Neural cell (in vitro differentiated cells): ENCODE results near the gene TOMM40. TPM values are rescaled to one million over a fixed set of nuclear protein-coding genes. Genes with fewer than 3 reads are reported as not detected.
"Not testable (repeated sequence)": the region's sequence is repeated elsewhere in the genome, so short reads cannot be mapped to it uniquely, and the experiment has no call there.

ENCODE experiments used
- H2AFZ ChIP-seq: fragments of 200-600, 300-800 bp; sonication (generic), shearing (Covaris generic); 2 replicates; pipeline ENCODE4 v1.6.0; 2014; ENCODE audit warnings: low read depth, mild to moderate bottlenecking, antibody characterized with exemption, low read length, moderate library complexity
- H3F3A ChIP-seq: fragments of 200-600 bp; shearing (Covaris generic); 2 replicates; pipeline ENCODE4 v1.6.1; 2016; ENCODE audit warnings: mild to moderate bottlenecking, moderate library complexity, mixed read lengths, antibody characterized with exemption, low read length; ENCODE audit not compliant: insufficient read depth, poor library complexity, severe bottlenecking
- H3K27ac ChIP-seq: fragments of 200-600, 300-800 bp; sonication (generic), shearing (Covaris generic); 2 replicates; pipeline ENCODE4 v1.5.1; 2014; ENCODE audit warnings: mild to moderate bottlenecking, low read length, moderate library complexity
- H3K27me3 ChIP-seq: fragments of 300-800, 200-600 bp; sonication (generic), shearing (Covaris generic); 2 replicates; pipeline ENCODE4 v1.6.0; 2014; ENCODE audit warnings: mild to moderate bottlenecking, low read depth, low read length, moderate library complexity; ENCODE audit not compliant: insufficient read depth
- H3K36me3 ChIP-seq: fragments of 300-800, 200-600 bp; sonication (generic), shearing (Covaris generic); 2 replicates; pipeline ENCODE4 v1.5.1; 2014; ENCODE audit warnings: mild to moderate bottlenecking, antibody characterized with exemption, low read length, moderate library complexity; ENCODE audit not compliant: insufficient read depth
- H3K4me2 ChIP-seq: fragments of 300-800, 200-600 bp; sonication (generic), shearing (Covaris generic); 2 replicates; pipeline ENCODE4 v1.6.0; 2014; ENCODE audit warnings: mild to moderate bottlenecking, low read length
- H3K4me3 ChIP-seq: fragments of 300-800, 200-600 bp; sonication (generic), shearing (Covaris generic); 2 replicates; pipeline ENCODE4 v1.5.1; 2014; ENCODE audit warnings: mild to moderate bottlenecking, low read length, moderate library complexity
- H3K79me2 ChIP-seq: fragments of 200-600 bp; shearing (Covaris generic); replicated peaks from 2 replicates; pipeline ENCODE4 v1.6.0; 2014; ENCODE audit warnings: mild to moderate bottlenecking, low read length, moderate library complexity; ENCODE audit not compliant: insufficient read depth
- H3K9ac ChIP-seq: fragments of 300-800, 200-600 bp; sonication (generic), shearing (Covaris generic); 2 replicates; pipeline ENCODE4 v1.6.1; 2016; ENCODE audit warnings: mild to moderate bottlenecking, low read length, mixed read lengths
- H3K9me2 ChIP-seq: fragments of 200-600 bp; shearing (Covaris generic); 2 replicates; pipeline ENCODE4 v1.6.1; 2016; ENCODE audit warnings: mild to moderate bottlenecking, low read length, mixed read lengths; ENCODE audit not compliant: insufficient read depth
- H3K9me3 ChIP-seq: fragments of 200-600, 300-800 bp; sonication (generic), shearing (Covaris generic); 2 replicates; pipeline ENCODE4 v1.6.1; 2016; ENCODE audit warnings: mild to moderate bottlenecking, mixed run types, low read length, moderate library complexity, mixed read lengths
- H4K20me1 ChIP-seq: fragments of 200-600 bp; shearing (Covaris generic); 2 replicates; pipeline ENCODE4 v1.6.1; 2016; ENCODE audit warnings: mild to moderate bottlenecking, mixed run types; ENCODE audit not compliant: insufficient read depth
- EP300 ChIP-seq: fragments of 450-650 bp; conservative IDR thresholded peaks from 2 replicates; pipeline ENCODE4 v1.6.1; 2014; ENCODE audit warnings: antibody characterized with exemption, mild to moderate bottlenecking, moderate library complexity; ENCODE audit not compliant: poor library complexity, severe bottlenecking
- EZH2 ChIP-seq: fragments of 200-600, 300-800 bp; shearing (Covaris generic), sonication (generic); IDR thresholded peaks from 2 replicates; pipeline ENCODE4 v1.6.1; 2014; ENCODE audit warnings: antibody characterized with exemption, low read length, borderline replicate concordance, mild to moderate bottlenecking; ENCODE audit not compliant: insufficient read depth, poor library complexity, severe bottlenecking
- MXI1 ChIP-seq: fragments of 450-650 bp; conservative IDR thresholded peaks from 2 replicates; pipeline ENCODE4 v1.6.1; 2014; ENCODE audit warnings: antibody characterized with exemption, mild to moderate bottlenecking; ENCODE audit not compliant: poor library complexity, severe bottlenecking
- POLR2AphosphoS5 ChIP-seq: IDR thresholded peaks from 2 replicates; pipeline ENCODE4 v1.6.1; 2012
- RAD21 ChIP-seq: fragments of 450-650 bp; conservative IDR thresholded peaks from 2 replicates; pipeline ENCODE4 v1.6.1; 2014; ENCODE audit warnings: antibody characterized with exemption, mild to moderate bottlenecking, moderate library complexity
- SMC3 ChIP-seq: fragments of 450-650 bp; conservative IDR thresholded peaks from 2 replicates; pipeline ENCODE4 v1.6.1; 2014; ENCODE audit warnings: antibody characterized with exemption, mild to moderate bottlenecking, moderate library complexity; ENCODE audit not compliant: poor library complexity
- TAF1 ChIP-seq: IDR thresholded peaks from 2 replicates; pipeline ENCODE4 v1.6.1; 2012; ENCODE audit warnings: low read depth
- polyA plus RNA-seq: library from polyadenylated mRNA; depleted of rRNA; stranded (reverse); fragments of >200 nt; gene quantifications from 2 replicates; pipeline ENCODE4 v1.2.3, GENCODE V29; 2014
- TF ChIP-seq, protein P1 (sequence below): IDR thresholded peaks from 2 replicates; pipeline ENCODE4 v1.6.1; 2012; ENCODE audit warnings: borderline replicate concordance
- TF ChIP-seq, protein P2 (sequence below): fragments of 450-650 bp; IDR thresholded peaks from 2 replicates; pipeline ENCODE4 v1.5.1; 2014; ENCODE audit warnings: antibody characterized with exemption, mild to moderate bottlenecking, moderate library complexity; ENCODE audit not compliant: poor library complexity, severe bottlenecking

TOMM40 gene
- polyA plus RNA-seq, 1 donor from 2014 or later: 48.4 TPM

DNA sequence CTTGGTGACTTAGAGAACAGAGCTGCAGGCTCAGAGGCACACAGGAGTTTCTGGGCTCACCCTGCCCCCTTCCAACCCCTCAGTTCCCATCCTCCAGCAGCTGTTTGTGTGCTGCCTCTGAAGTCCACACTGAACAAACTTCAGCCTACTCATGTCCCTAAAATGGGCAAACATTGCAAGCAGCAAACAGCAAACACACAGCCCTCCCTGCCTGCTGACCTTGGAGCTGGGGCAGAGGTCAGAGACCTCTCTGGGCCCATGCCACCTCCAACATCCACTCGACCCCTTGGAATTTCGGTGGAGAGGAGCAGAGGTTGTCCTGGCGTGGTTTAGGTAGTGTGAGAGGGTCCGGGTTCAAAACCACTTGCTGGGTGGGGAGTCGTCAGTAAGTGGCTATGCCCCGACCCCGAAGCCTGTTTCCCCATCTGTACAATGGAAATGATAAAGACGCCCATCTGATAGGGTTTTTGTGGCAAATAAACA is 33.2 kb downstream of the TOMM40 start:
- Histone ChIP-seq H3K36me3 (no peaks in the 10 kb centered on the region), H3K27me3 (no peaks in the 10 kb centered on the region), H3F3A (no peaks in the 10 kb centered on the region), H3K9me2 (no peaks in the 10 kb centered on the region), H3K9ac (no peak overlapping the region), H3K4me2 (no peak overlapping the region), H2AFZ (no peak overlapping the region), H3K4me3 (no peak overlapping the region), H3K9me3 (no peaks in the 10 kb centered on the region), H3K27ac (no peak overlapping the region), H4K20me1 (no peaks in the 10 kb centered on the region), H3K79me2 (no peaks in the 10 kb centered on the region)
- TF ChIP-seq MXI1: no peak
- TF ChIP-seq SMC3: no peak
- TF ChIP-seq POLR2AphosphoS5: no peak

DNA sequence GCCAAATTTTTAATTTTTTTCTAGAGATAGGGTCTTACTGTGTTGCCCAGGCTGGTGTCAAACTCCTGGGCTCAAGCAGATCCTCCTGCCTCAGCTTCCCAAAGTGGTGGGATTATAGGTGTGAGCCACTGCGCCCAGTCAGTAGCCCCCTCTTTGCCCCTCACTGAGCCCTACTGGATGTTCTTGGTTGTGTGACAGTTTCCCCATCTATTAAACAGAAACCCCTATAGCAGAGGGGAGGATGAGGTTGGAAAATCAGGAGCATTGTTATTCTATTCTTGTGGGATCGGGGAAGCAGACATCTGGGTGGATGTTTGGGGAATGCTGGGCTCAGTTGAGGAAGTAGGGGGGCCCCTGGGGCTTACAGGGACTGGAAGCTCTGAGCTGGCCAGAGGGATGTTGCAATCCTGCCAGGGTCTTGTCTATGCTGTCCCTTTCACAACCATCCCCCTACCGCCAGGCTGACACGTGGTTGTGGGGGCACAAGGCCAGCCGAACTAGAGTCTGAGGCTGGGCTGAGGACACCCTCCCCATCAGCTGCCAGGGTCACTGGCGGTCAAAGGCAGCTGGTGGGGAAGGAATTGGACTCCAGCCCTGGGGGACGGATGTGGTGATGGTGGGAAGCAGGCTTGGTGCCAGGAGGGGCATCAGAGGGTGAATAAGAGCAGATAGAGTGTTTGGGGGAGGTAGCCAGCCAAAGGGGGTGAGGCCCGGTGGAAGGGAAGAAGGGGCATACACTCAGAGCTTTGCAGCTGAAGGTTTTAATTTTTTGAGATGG is 34.2 kb downstream of the TOMM40 start:
- no peaks in the 10 kb centered on the region for H3K9me2 ChIP-seq
- no peak overlapping the region for H2AFZ ChIP-seq

DNA sequence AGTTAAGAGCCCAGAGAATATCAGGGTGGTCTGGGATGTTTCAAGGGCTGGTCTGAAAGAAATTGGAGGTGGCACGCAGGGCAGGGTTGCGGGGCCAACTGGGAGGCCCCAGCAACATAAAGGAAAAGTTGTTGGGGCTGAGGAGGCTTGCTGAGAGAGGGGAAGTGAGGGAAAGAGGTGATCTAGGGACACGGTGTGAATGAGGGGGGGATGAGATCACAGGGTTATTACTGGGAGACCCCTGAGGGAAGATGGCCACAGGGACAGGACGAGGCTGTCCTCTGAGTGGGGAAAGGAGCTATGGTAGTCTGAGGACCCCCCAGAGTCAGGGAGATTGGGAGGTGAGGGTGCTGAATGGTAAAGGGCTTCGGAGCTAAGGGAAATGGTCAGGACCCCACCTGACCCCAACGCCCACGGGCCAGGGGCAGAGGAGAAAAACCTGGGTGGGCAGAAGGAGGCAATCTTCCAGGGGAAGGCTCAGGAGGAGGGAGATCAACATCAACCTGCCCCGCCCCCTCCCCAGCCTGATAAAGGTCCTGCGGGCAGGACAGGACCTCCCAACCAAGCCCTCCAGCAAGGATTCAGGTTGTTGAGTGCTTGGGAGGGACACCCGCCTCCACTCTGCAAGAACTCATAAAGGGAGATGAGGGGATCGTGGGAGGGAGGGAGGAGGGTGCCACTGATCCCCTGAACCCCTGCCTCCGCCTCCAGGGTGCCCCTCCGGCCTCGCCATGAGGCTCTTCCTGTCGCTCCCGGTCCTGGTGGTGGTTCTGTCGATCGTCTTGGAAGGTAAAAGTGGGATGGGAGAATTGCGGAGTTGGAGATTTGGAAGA is 35.4 kb downstream of the TOMM40 start:
- not testable (repeated sequence) for H3F3A ChIP-seq, H2AFZ ChIP-seq

More for the DNA sequence above, 34.2 kb downstream of the TOMM40 start:
- Histone ChIP-seq H3K79me2 (no peaks in the 10 kb centered on the region), H3K27me3 (no peaks in the 10 kb centered on the region), H3K9me3 (no peaks in the 10 kb centered on the region), H3K9ac (no peak overlapping the region), H3K4me3 (no peak overlapping the region), H3K27ac (no peak overlapping the region), H3K36me3 (no peaks in the 10 kb centered on the region), H3F3A (no peaks in the 10 kb centered on the region), H3K4me2 (no peak overlapping the region), H4K20me1 (no peaks in the 10 kb centered on the region)
- TF ChIP-seq, protein P1, sequence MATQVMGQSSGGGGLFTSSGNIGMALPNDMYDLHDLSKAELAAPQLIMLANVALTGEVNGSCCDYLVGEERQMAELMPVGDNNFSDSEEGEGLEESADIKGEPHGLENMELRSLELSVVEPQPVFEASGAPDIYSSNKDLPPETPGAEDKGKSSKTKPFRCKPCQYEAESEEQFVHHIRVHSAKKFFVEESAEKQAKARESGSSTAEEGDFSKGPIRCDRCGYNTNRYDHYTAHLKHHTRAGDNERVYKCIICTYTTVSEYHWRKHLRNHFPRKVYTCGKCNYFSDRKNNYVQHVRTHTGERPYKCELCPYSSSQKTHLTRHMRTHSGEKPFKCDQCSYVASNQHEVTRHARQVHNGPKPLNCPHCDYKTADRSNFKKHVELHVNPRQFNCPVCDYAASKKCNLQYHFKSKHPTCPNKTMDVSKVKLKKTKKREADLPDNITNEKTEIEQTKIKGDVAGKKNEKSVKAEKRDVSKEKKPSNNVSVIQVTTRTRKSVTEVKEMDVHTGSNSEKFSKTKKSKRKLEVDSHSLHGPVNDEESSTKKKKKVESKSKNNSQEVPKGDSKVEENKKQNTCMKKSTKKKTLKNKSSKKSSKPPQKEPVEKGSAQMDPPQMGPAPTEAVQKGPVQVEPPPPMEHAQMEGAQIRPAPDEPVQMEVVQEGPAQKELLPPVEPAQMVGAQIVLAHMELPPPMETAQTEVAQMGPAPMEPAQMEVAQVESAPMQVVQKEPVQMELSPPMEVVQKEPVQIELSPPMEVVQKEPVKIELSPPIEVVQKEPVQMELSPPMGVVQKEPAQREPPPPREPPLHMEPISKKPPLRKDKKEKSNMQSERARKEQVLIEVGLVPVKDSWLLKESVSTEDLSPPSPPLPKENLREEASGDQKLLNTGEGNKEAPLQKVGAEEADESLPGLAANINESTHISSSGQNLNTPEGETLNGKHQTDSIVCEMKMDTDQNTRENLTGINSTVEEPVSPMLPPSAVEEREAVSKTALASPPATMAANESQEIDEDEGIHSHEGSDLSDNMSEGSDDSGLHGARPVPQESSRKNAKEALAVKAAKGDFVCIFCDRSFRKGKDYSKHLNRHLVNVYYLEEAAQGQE: no peak
- TF ChIP-seq MXI1 (no peak), RAD21 (no peak), POLR2AphosphoS5 (no peak), TAF1 (no peak), EZH2 (no peak), SMC3 (no peak), EP300 (no peak)
- TF ChIP-seq, protein P2, sequence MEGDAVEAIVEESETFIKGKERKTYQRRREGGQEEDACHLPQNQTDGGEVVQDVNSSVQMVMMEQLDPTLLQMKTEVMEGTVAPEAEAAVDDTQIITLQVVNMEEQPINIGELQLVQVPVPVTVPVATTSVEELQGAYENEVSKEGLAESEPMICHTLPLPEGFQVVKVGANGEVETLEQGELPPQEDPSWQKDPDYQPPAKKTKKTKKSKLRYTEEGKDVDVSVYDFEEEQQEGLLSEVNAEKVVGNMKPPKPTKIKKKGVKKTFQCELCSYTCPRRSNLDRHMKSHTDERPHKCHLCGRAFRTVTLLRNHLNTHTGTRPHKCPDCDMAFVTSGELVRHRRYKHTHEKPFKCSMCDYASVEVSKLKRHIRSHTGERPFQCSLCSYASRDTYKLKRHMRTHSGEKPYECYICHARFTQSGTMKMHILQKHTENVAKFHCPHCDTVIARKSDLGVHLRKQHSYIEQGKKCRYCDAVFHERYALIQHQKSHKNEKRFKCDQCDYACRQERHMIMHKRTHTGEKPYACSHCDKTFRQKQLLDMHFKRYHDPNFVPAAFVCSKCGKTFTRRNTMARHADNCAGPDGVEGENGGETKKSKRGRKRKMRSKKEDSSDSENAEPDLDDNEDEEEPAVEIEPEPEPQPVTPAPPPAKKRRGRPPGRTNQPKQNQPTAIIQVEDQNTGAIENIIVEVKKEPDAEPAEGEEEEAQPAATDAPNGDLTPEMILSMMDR: no peak

More for the DNA sequence above, 35.4 kb downstream of the TOMM40 start:
- not testable (repeated sequence) for H3K36me3 ChIP-seq, H3K27ac ChIP-seq, H3K79me2 ChIP-seq, H3K27me3 ChIP-seq, H3K9me3 ChIP-seq, H3K4me3 ChIP-seq, H3K9ac ChIP-seq, H3K4me2 ChIP-seq, H3K9me2 ChIP-seq, H4K20me1 ChIP-seq
